Trophoblast cell (in vitro differentiated cells and primary cell): ENCODE measurements around the gene COL4A2.

Source experiments
- DNase-seq, 2 donors: peaks; one replicate each; pipeline ENCODE4 v3.0.0-alpha.2; 2016
- H2AFZ ChIP-seq: 2 replicates; pipeline ENCODE4 v1.6.1; 2013; ENCODE audit warnings: low read length, moderate library complexity, mild to moderate bottlenecking; ENCODE audit not compliant: insufficient read depth, poor library complexity
- H2AK5ac ChIP-seq: 2 replicates; pipeline ENCODE4 v1.6.1; 2013; ENCODE audit warnings: mild to moderate bottlenecking, low read length
- H2BK120ac ChIP-seq: 2 replicates; pipeline ENCODE4 v1.6.1; 2013; ENCODE audit warnings: low read length, mild to moderate bottlenecking, moderate library complexity; ENCODE audit not compliant: insufficient read depth, poor library complexity
- H2BK12ac ChIP-seq: 2 replicates; pipeline ENCODE4 v1.6.1; 2013; ENCODE audit warnings: mild to moderate bottlenecking, low read length, moderate library complexity
- H2BK5ac ChIP-seq: 2 replicates; pipeline ENCODE4 v1.6.1; 2013; ENCODE audit warnings: low read length, low read depth, moderate library complexity, mild to moderate bottlenecking; ENCODE audit not compliant: poor library complexity
- H3K14ac ChIP-seq: 2 replicates; pipeline ENCODE4 v1.6.1; 2013; ENCODE audit warnings: mild to moderate bottlenecking, low read length
- H3K18ac ChIP-seq: 2 replicates; pipeline ENCODE4 v1.6.1; 2013; ENCODE audit warnings: mild to moderate bottlenecking, low read length
- H3K23ac ChIP-seq: 2 replicates; pipeline ENCODE4 v1.6.1; 2013; ENCODE audit warnings: low read length
- H3K27ac ChIP-seq: 2 replicates; pipeline ENCODE4 v1.5.1; 2013; ENCODE audit warnings: low read depth, mild to moderate bottlenecking, inconsistent platforms, low read length, moderate library complexity
- H3K27me3 ChIP-seq: 2 replicates; pipeline ENCODE4 v1.6.1; 2013; ENCODE audit warnings: inconsistent platforms, mild to moderate bottlenecking, low read length, moderate library complexity; ENCODE audit not compliant: insufficient read depth
- H3K36me3 ChIP-seq, 2 experiments: 1 replicate in 1 of 2; 2 replicates in 1 of 2; pipeline ENCODE4 v1.6.1; 2013; ENCODE audit warnings: low read length in 2 of 2, mild to moderate bottlenecking in 2 of 2, moderate library complexity in 1 of 2; ENCODE audit not compliant: insufficient read depth in 2 of 2, control insufficient read depth in 1 of 2
- H3K4ac ChIP-seq: 2 replicates; pipeline ENCODE4 v1.6.1; 2013; ENCODE audit warnings: low read depth, mild to moderate bottlenecking, low read length, moderate library complexity
- H3K4me1 ChIP-seq, 2 experiments: 1 replicate in 1 of 2; 2 replicates in 1 of 2; pipeline ENCODE4 v1.6.1; 2013; ENCODE audit warnings: low read length in 2 of 2, mild to moderate bottlenecking in 2 of 2, moderate library complexity in 1 of 2; ENCODE audit not compliant: insufficient read depth in 2 of 2, control insufficient read depth in 1 of 2
- H3K4me2 ChIP-seq: 2 replicates; pipeline ENCODE4 v1.6.1; 2013; ENCODE audit warnings: inconsistent platforms, mild to moderate bottlenecking, low read length, moderate library complexity
- H3K4me3 ChIP-seq: 2 replicates; pipeline ENCODE4 v1.5.1; 2013; ENCODE audit warnings: mild to moderate bottlenecking, low read depth, low read length, inconsistent platforms
- H3K79me1 ChIP-seq: one replicate; pipeline ENCODE4 v1.6.1; 2013; ENCODE audit warnings: low read length
- H3K79me2 ChIP-seq: 2 replicates; pipeline ENCODE4 v1.6.1; 2013; ENCODE audit warnings: low read length, mild to moderate bottlenecking; ENCODE audit not compliant: control insufficient read depth, insufficient read depth, poor library complexity
- H3K9ac ChIP-seq: 2 replicates; pipeline ENCODE4 v1.6.1; 2013; ENCODE audit warnings: mild to moderate bottlenecking, low read length
- H3K9me3 ChIP-seq: 2 replicates; pipeline ENCODE4 v1.6.1; 2013; ENCODE audit warnings: low read depth, mild to moderate bottlenecking, control low read depth, inconsistent platforms, low read length; ENCODE audit not compliant: insufficient read depth
- H4K12ac ChIP-seq: 2 replicates; pipeline ENCODE4 v1.6.1; 2013; ENCODE audit warnings: low read depth, mild to moderate bottlenecking, low read length, moderate library complexity
- H4K8ac ChIP-seq: 2 replicates; pipeline ENCODE4 v1.6.1; 2013; ENCODE audit warnings: low read depth, mild to moderate bottlenecking, low read length, moderate library complexity
- H4K91ac ChIP-seq: one replicate; pipeline ENCODE4 v1.6.1; 2013; ENCODE audit warnings: low read depth, mild to moderate bottlenecking, low read length, moderate library complexity
- WGBS: extraction: QIAGEN DNeasy Blood & Tissue Kit; methylation state at CpG from one replicate; pipeline ENCODE4 v1.1.7; 2013; ENCODE audit warnings: missing lambda C conversion rate; ENCODE audit not compliant: insufficient read length, insufficient coverage; ENCODE audit errors: extremely low coverage; 5-methylcytosine and 5-hydroxymethylcytosine counted together

COL4A2 gene

DNA sequence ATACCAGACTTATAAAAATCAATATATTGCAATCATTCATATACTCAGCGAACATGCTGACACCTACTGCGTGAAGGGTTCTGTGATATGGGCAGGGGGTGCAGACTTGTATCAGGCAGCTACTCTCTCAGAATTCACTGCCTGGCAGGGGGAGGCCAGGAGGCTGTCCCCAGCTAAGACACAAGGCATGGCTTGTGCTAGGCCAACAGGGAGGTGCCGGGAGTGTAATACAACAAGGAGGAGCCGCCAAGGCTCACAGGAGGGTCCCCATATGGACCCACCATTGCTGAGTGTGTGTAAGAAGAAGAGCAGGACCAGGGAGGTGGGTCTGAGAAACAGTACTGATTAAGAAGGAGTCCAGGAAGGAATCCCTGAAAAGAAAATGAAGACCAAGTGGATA lies 97.2 kb downstream of the COL4A2 start:
- Histone ChIP-seq H4K12ac (no peak overlapping the region), H2AFZ (peak overlapping the region; percentile 17), H3K4me1 (peaks cover 25 to 51% of the 10 kb centered on the region in 2 experiments), H2BK120ac (peak overlapping the region; percentile 76), H3K27me3 (no peaks in the 10 kb centered on the region), H3K23ac (no peak overlapping the region), H3K79me2 (peaks cover 3% of the 10 kb centered on the region), H2BK12ac (peak overlapping the region; percentile 91), H3K79me1 (peaks cover 44% of the 10 kb centered on the region), H3K18ac (peak overlapping the region; percentile 67), H3K4me2 (no peak overlapping the region), H2BK5ac (peak overlapping the region; percentile 11), H3K4me3 (no peak overlapping the region), H3K36me3 (peaks cover 10 to 23% of the 10 kb centered on the region in 2 experiments), H4K91ac (peak overlapping the region; percentile 81), H3K9me3 (no peaks in the 10 kb centered on the region), H2AK5ac (peak overlapping the region; percentile 79), H3K9ac (no peak overlapping the region), H3K27ac (peak overlapping the region; percentile 51), H3K4ac (peak overlapping the region; percentile 19), H4K8ac (peak overlapping the region; percentile 46), H3K14ac (peak overlapping the region; percentile 77)
- no peak for DNase-seq
- no CpG with 5 or more reads among the region's 4 CpGs for WGBS

DNA sequence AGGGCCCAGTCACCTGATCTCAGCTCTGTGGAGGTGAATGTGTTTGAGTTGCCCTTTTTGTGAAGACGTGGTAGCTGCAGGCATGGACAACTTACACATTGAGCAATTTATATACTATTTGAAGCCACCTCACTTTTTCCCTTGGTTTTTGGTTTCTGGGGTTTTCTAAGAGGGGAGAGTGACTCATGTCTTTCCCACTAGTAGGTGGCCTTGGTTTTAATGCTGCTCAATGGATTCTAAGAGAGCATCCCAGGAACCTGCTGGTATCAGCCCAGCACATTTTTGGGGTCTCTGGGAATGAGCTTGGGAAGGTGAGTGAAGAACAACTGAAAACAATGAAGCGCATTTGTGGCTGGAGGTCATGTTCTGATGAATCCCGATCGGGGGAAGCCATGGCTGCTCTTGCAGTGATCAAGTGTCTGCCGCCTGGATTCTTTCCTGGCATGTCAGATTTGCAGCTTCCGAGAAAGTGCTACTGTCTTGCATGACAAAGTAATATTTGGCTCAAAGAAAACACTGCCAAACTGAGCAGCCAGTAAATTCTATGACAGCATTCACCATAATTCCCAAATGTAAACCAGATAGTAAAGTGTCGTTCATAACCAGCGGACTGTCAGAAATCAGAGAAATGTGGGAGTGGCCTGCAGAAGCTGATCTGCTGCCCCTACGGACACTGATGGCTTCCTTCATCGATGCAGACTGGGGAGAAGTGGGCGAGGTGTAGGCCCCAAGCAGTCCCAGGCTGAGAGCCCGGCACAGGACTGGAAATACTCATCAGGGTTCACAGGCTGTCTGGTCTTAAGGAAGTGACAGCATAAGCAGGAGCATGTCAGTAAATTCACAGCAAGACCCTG lies 98.7 kb downstream of the COL4A2 start:
- H3K9ac ChIP-seq, result no peak overlapping the region
- no peak overlapping the region for H3K23ac ChIP-seq
- no CpG with 5 or more reads among the region's 12 CpGs for WGBS
- H2AFZ ChIP-seq, result no peak overlapping the region
- peak overlapping the region; percentile 9 for H4K8ac ChIP-seq
- no peak overlapping the region for H4K12ac ChIP-seq
- peaks cover 33 to 61% of the 10 kb centered on the region in 2 experiments for H3K4me1 ChIP-seq
- no peak overlapping the region for H2AK5ac ChIP-seq
- H3K79me1 ChIP-seq, result peaks cover 54% of the 10 kb centered on the region
- no peaks in the 10 kb centered on the region for H3K9me3 ChIP-seq
- peak overlapping the region; percentile 83 for H3K18ac ChIP-seq
- peak overlapping the region; percentile 79 for H4K91ac ChIP-seq
- H3K79me2 ChIP-seq, result peaks cover 7% of the 10 kb centered on the region
- no peaks in the 10 kb centered on the region for H3K27me3 ChIP-seq
- no peak overlapping the region for H3K4me2 ChIP-seq
- no peak overlapping the region for H3K4me3 ChIP-seq
- DNase-seq, result peak; percentile 54 to 59
- peak overlapping the region; percentile 42 for H2BK12ac ChIP-seq
- H3K4ac ChIP-seq, result no peak overlapping the region
- H3K27ac ChIP-seq, result peak overlapping the region; percentile 83
- peaks cover 10 to 23% of the 10 kb centered on the region in 2 experiments for H3K36me3 ChIP-seq
- peak overlapping the region; percentile 74 for H2BK5ac ChIP-seq
- peak overlapping the region; percentile 39 for H2BK120ac ChIP-seq
- H3K14ac ChIP-seq, result peak overlapping the region; percentile 81

GRCh38 chr13:110407021-110407420 lies 99.9 kb downstream of the COL4A2 start:
- Histone ChIP-seq H3K9me3 (no peaks in the 10 kb centered on the region), H3K27me3 (no peaks in the 10 kb centered on the region), H4K12ac (no peak overlapping the region), H2BK120ac (peak overlapping the region; percentile 65), H3K23ac (no peak overlapping the region), H2BK5ac (peak overlapping the region; percentile 24), H3K14ac (peak overlapping the region; percentile 41), H2AFZ (peak overlapping the region; percentile 5), H2BK12ac (peak overlapping the region; percentile 27), H3K9ac (no peak overlapping the region), H3K79me2 (peaks cover 9% of the 10 kb centered on the region), H4K8ac (peak overlapping the region; percentile 36), H3K36me3 (peaks cover 10 to 23% of the 10 kb centered on the region in 2 experiments), H4K91ac (peak overlapping the region; percentile 28), H3K18ac (peak overlapping the region; percentile 19), H3K4ac (peak overlapping the region; percentile 26), H3K27ac (peak overlapping the region; percentile 37), H3K4me2 (no peak overlapping the region), H3K4me1 (peaks cover 40 to 71% of the 10 kb centered on the region in 2 experiments), H3K4me3 (no peak overlapping the region), H2AK5ac (peak overlapping the region; percentile 28), H3K79me1 (peaks cover 65% of the 10 kb centered on the region)
- WGBS, result no CpG with 5 or more reads among the region's 14 CpGs
- DNase-seq, result no peak

- no peaks in the 10 kb centered on the region for H3K9me3 ChIP-seq
- peak overlapping the region; percentile 18 for H3K4ac ChIP-seq
- H3K27ac ChIP-seq, result no peak overlapping the region
- H3K4me3 ChIP-seq, result no peak overlapping the region
- H4K8ac ChIP-seq, result peak overlapping the region; percentile 36
- H3K79me1 ChIP-seq, result peaks cover 65% of the 10 kb centered on the region
- no peak overlapping the region for H4K12ac ChIP-seq
- peak overlapping the region; percentile 16 for H2BK12ac ChIP-seq
- peak overlapping the region; percentile 65 for H2BK120ac ChIP-seq
- no peak overlapping the region for H3K4me2 ChIP-seq
- H2AFZ ChIP-seq, result no peak overlapping the region
- peak overlapping the region; percentile 19 for H3K18ac ChIP-seq
- WGBS, result no CpG with 5 or more reads among the region's 9 CpGs
- peak overlapping the region; percentile 41 for H3K14ac ChIP-seq
- no peak overlapping the region for H3K23ac ChIP-seq
- peak overlapping the region; percentile 46 for H2AK5ac ChIP-seq
- DNase-seq, result no peak
- H3K9ac ChIP-seq, result no peak overlapping the region
- H3K27me3 ChIP-seq, result no peaks in the 10 kb centered on the region
- peaks cover 10 to 19% of the 10 kb centered on the region in 2 experiments for H3K36me3 ChIP-seq
- H2BK5ac ChIP-seq, result peak overlapping the region; percentile 39
- peak overlapping the region; percentile 52 for H4K91ac ChIP-seq
- H3K79me2 ChIP-seq, result peaks cover 9% of the 10 kb centered on the region
- H3K4me1 ChIP-seq, result peaks cover 43 to 70% of the 10 kb centered on the region in 2 experiments
These were observed 100.4 kb downstream of the COL4A2 start for GRCh38 chr13:110407531-110407930.
